Smooth muscle cell (in vitro differentiated cells): ENCODE measurements around the gene GTF2A1L. TPM values are rescaled to one million over a fixed set of nuclear protein-coding genes. Genes with fewer than 3 reads are reported as not detected.

Experiments
- DNase-seq: peaks from one replicate; lab custom pipeline; 2025; ENCODE audit not compliant: unreplicated experiment; lab: John Stamatoyannopoulos, UW
- H2AFZ ChIP-seq: fragments of 200-600 bp; sonication (generic); 2 replicates; pipeline ENCODE4 v1.6.0; 2016; ENCODE audit warnings: antibody characterized with exemption, low read depth, mild to moderate bottlenecking
- H3F3A ChIP-seq: fragments of 200-600 bp; sonication (generic); 2 replicates; pipeline ENCODE4 v1.6.0; 2017; ENCODE audit warnings: antibody characterized with exemption, low read depth
- H3K27ac ChIP-seq: fragments of 200-600 bp; sonication (generic); 2 replicates; pipeline ENCODE4 v1.5.1; 2016; ENCODE audit warnings: low read depth, mild to moderate bottlenecking
- H3K27me3 ChIP-seq: fragments of 200-600 bp; sonication (generic); 2 replicates; pipeline ENCODE4 v1.6.1; 2016; ENCODE audit warnings: low read depth, mild to moderate bottlenecking
- H3K36me3 ChIP-seq: fragments of 200-600 bp; sonication (generic); 2 replicates; pipeline ENCODE4 v1.5.1; 2016; ENCODE audit warnings: low read depth
- H3K4me1 ChIP-seq: fragments of 200-600 bp; sonication (generic); 2 replicates; pipeline ENCODE4 v1.5.1; 2016; ENCODE audit warnings: low read depth
- H3K4me2 ChIP-seq: fragments of 200-600 bp; sonication (generic); 2 replicates; pipeline ENCODE4 v1.6.0; 2016; ENCODE audit warnings: mild to moderate bottlenecking
- H3K4me3 ChIP-seq: fragments of 200-600 bp; sonication (generic); 2 replicates; pipeline ENCODE4 v1.5.1; 2016; ENCODE audit warnings: mild to moderate bottlenecking
- H3K79me2 ChIP-seq: fragments of 200-600 bp; sonication (generic); 2 replicates; pipeline ENCODE4 v1.6.0; 2016; ENCODE audit warnings: low read depth, mild to moderate bottlenecking
- H3K9ac ChIP-seq: fragments of 200-600 bp; sonication (generic); 2 replicates; pipeline ENCODE4 v1.6.0; 2016; ENCODE audit warnings: low read depth
- H3K9me3 ChIP-seq: fragments of 200-600 bp; sonication (generic); replicated peaks from 2 replicates; pipeline ENCODE4 v1.5.1; 2016; ENCODE audit warnings: low read depth
- H4K20me1 ChIP-seq: fragments of 200-600 bp; sonication (generic); 2 replicates; pipeline ENCODE4 v1.6.0; 2016; ENCODE audit warnings: low read depth
- CTCF ChIP-seq: fragments of 200-600 bp; sonication (generic); IDR thresholded peaks from 2 replicates; pipeline ENCODE4 v1.5.1; 2017; ENCODE audit warnings: borderline replicate concordance, mild to moderate bottlenecking, antibody characterized with exemption; ENCODE audit not compliant: insufficient read depth, poor library complexity, severe bottlenecking
- WGBS: methylation state at CpG from one replicate; pipeline ENCODE4 v1.1.7; 2016; ENCODE audit warnings: low lambda C conversion rate; 5-methylcytosine and 5-hydroxymethylcytosine counted together
- polyA plus RNA-seq: library from polyadenylated mRNA; unstranded; fragments of >200 nt; fragmentation: Nextera tagmentation; extraction: Ambion mirVana; gene quantifications from 2 replicates; pipeline ENCODE4 v1.2.1, GENCODE V29; 2016
- total RNA-seq: library from RNA; depleted of rRNA; stranded (reverse); fragments of >200 nt; gene quantifications from 2 replicates; pipeline ENCODE4 v1.2.3, GENCODE V29; 2014

The GTF2A1L gene
- total and polyA plus RNA-seq, 2 experiments from 2014 or later = 3.0 to 12.6 TPM

GRCh38 chr2:48693645-48694044 is 76.0 kb downstream of the GTF2A1L start:
- no peaks in the 10 kb centered on the region for H3K9me3 ChIP-seq
- no peaks in the 10 kb centered on the region for H3K36me3 ChIP-seq
- no peaks in the 10 kb centered on the region for H3K79me2 ChIP-seq
- no peaks in the 10 kb centered on the region for H3K27me3 ChIP-seq
- H3K4me2 ChIP-seq = peak overlapping the region; percentile 30
- H3K4me1 ChIP-seq = peaks cover 17% of the 10 kb centered on the region
- no peak overlapping the region for H2AFZ ChIP-seq
- peak overlapping the region; percentile 64 for H3K27ac ChIP-seq
- no peaks in the 10 kb centered on the region for H4K20me1 ChIP-seq
- no peaks in the 10 kb centered on the region for H3F3A ChIP-seq
- no peak overlapping the region for H3K4me3 ChIP-seq
- TF ChIP-seq CTCF = no peak
- H3K9ac ChIP-seq = peak overlapping the region; percentile 11
- DNase-seq = no peak
- WGBS = 10% methylated on average over 3 of the region's 3 CpGs

GRCh38 chr2:48694149-48694548 is 76.5 kb downstream of the GTF2A1L start:
- no peak overlapping the region for H2AFZ ChIP-seq
- no peaks in the 10 kb centered on the region for H3K9me3 ChIP-seq
- 37% methylated on average over 3 of the region's 3 CpGs for WGBS
- peak overlapping the region; percentile 64 for H3K27ac ChIP-seq
- H3K9ac ChIP-seq = no peak overlapping the region
- no peaks in the 10 kb centered on the region for H4K20me1 ChIP-seq
- H3K4me1 ChIP-seq = peaks cover 18% of the 10 kb centered on the region
- H3F3A ChIP-seq = no peaks in the 10 kb centered on the region
- H3K79me2 ChIP-seq = no peaks in the 10 kb centered on the region
- H3K36me3 ChIP-seq = no peaks in the 10 kb centered on the region
- H3K27me3 ChIP-seq = no peaks in the 10 kb centered on the region
- DNase-seq = no peak
- H3K4me2 ChIP-seq = peak overlapping the region; percentile 25
- H3K4me3 ChIP-seq = no peak overlapping the region
- TF ChIP-seq CTCF = no peak

DNA sequence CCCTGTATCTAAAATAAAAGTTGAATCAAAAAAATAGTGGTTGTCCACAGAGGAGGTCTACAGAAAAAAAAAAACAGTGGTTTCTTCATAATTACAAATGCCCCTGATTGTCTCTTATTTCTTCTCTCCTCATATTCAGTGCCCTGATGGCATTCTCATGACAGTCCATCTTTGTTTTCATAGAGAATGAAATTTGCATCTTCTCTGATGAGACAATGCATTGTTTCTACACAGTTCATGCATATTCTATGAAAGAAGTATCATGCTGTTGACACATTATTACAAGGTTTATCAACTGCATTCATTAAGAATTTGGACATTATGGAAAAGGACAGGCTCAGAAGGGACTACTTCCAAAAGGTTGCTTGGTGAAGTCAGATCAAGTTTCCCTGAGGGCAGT is 78.3 kb downstream of the GTF2A1L start:
- H3K4me3 ChIP-seq = no peak overlapping the region
- no peak for TF ChIP-seq CTCF
- H2AFZ ChIP-seq = no peak overlapping the region
- no peaks in the 10 kb centered on the region for H3K36me3 ChIP-seq
- H3K4me1 ChIP-seq = peaks cover 28% of the 10 kb centered on the region
- H3K9me3 ChIP-seq = no peaks in the 10 kb centered on the region
- no peak overlapping the region for H3K9ac ChIP-seq
- DNase-seq = no peak
- no peak overlapping the region for H3K27ac ChIP-seq
- no peaks in the 10 kb centered on the region for H3K79me2 ChIP-seq
- H3K27me3 ChIP-seq = no peaks in the 10 kb centered on the region
- H4K20me1 ChIP-seq = no peaks in the 10 kb centered on the region
- no peak overlapping the region for H3K4me2 ChIP-seq
- H3F3A ChIP-seq = no peaks in the 10 kb centered on the region

GRCh38 chr2:48696881-48697280 is 79.2 kb downstream of the GTF2A1L start:
- H2AFZ ChIP-seq = no peak overlapping the region
- TF ChIP-seq CTCF = no peak
- no peak overlapping the region for H3K4me3 ChIP-seq
- no peaks in the 10 kb centered on the region for H3K27me3 ChIP-seq
- H3K27ac ChIP-seq = no peak overlapping the region
- H3K4me2 ChIP-seq = no peak overlapping the region
- H3K36me3 ChIP-seq = no peaks in the 10 kb centered on the region
- WGBS = 67% methylated on average over 1 of the region's 1 CpG
- no peaks in the 10 kb centered on the region for H4K20me1 ChIP-seq
- no peaks in the 10 kb centered on the region for H3K9me3 ChIP-seq
- DNase-seq = no peak
- no peak overlapping the region for H3K9ac ChIP-seq
- peaks cover 28% of the 10 kb centered on the region for H3K4me1 ChIP-seq
- H3K79me2 ChIP-seq = no peaks in the 10 kb centered on the region
- H3F3A ChIP-seq = no peaks in the 10 kb centered on the region
